Measurements from ENCODE around the gene PPTC7.
A peak's percentile ranks its signal among the peaks of the same experiment; 100 is the strongest.

PPTC7 gene

DNA sequence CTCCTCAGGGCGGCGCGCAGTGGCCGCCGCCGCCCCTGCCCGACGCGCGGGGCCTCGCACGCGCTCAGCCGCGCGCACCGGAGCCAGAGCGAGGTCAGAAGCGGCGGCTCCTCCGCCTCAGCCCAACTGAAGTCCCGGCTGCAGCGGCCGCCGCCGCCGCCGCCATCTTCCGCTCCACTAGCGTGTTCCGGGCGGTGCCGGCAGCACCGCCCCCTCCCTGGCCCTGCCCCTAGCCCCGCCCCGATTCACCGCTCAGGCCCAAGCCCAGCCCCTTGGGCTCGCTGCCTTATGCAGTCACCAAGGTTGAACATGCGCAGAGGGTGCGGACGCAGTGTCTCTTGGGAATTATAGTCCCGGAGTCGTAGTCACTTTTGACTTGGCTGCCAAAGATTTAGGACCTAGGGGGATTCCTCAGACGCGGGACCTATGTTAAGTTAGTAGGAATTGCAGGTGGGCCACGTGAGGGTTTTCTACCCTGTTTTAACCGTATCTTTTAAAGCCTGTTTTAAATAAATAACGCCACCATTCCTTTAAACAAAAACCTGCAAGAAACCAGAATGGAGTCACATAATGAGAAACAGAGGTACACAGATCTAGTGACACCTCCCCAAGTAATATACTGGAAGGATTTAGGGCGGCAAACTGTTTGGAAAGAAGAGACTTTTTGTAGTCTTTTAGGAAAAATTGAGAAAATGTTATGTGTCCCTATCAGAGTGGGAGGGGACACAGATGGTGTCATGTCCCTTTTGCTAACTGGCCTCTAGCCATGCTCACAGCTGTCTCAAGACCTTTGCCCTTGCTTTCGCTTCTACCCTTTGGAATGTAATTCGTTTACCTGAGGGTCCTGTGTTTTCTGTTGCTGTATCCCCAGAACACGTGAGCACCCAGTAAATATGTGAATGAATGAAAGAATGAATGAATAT, at the start of gene PPTC7:
PPTC7 (minus strand) TSS at position 182 of the 923 bp plus-strand sequence. CDS start 287 bp downstream, outside the sequence.
- no peak for TF ChIP-seq CTCF (IDR thresholded peaks at IDR 0.05; ENCODE audit: extremely low read depth, missing control alignments)
- DNase-seq (ENCODE audit: low spot score) = peak; percentile 96

- no peak for DNase-seq (ENCODE audit: low spot score)
These were observed 44.5 kb upstream of the PPTC7 start for GRCh38 chr12:110627500-110628195.

DNA sequence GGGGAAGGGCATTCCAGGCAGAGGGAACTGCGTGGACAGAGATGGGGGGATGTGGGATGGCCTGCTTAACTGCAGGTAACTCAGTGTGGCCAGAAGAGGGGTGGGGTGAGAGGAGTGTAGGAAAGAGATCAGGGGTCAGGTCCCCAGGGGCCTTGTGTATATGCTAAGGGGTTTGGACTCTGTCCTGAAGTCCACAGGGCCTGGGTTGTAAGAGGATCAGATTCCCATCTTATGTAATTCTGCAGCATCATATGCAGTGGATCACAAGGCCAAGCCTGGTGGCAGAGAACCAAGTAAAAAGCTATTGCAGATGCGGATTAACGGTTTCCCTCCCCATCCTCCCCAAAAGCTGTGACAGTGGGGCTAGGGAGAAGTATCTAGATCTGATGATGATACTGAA, 39.5 kb upstream of the PPTC7 start:
- no peak for TF ChIP-seq CTCF (IDR thresholded peaks at IDR 0.05; ENCODE audit: extremely low read depth, missing control alignments)
- no peak for DNase-seq (ENCODE audit: low spot score)

More at GRCh38 chr12:110627500-110628195, 44.5 kb upstream of the PPTC7 start:
- TF ChIP-seq CTCF (IDR thresholded peaks at IDR 0.05; ENCODE audit: extremely low read depth, missing control alignments) = no peak

DNA sequence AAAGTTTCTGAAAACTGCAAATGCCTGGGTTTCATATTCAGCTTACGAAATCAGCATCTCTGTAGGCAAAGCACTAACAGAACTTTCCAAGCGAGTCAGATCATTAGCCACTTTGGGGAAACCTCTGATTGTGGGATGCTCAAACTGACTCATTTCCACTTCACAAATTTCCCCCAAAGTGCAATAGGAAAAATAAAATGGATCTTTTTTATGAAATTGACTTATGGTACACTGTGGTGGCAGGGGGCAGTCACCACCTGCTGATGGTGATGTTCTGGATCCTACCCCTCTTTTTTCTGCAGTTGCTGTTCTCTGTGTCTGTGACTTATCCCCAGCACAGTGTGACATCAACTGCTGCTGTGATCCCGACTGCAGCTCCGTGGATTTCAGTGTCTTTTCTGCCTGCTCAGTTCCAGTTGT, 36.4 kb upstream of the PPTC7 start:
- DNase-seq (ENCODE audit: low spot score) = peak; percentile 48
- TF ChIP-seq CTCF (IDR thresholded peaks at IDR 0.05; ENCODE audit: extremely low read depth, missing control alignments) = no peak

- no peak for TF ChIP-seq CTCF (IDR thresholded peaks at IDR 0.05; ENCODE audit: extremely low read depth, missing control alignments)
- no peak for DNase-seq (ENCODE audit: low spot score)
These were observed 33.5 kb upstream of the PPTC7 start for GRCh38 chr12:110616471-110617115.

GRCh38 chr12:110615171-110615570, 32.1 kb upstream of the PPTC7 start:
- no peak for DNase-seq (ENCODE audit: low spot score)
- no peak for TF ChIP-seq CTCF (IDR thresholded peaks at IDR 0.05; ENCODE audit: extremely low read depth, missing control alignments)
